ENCODE measurements around the gene ZFYVE26.

ZFYVE26 gene

GRCh38 chr14:67733616-67734015 is 82.8 kb downstream of the ZFYVE26 start:
- TF ChIP-seq CTCF (IDR thresholded peaks at IDR 0.05; ENCODE audit: extremely low read depth, insufficient read depth, missing control alignments), result no peak
- DNase-seq (ENCODE audit: low spot score), result no peak
- in situ Hi-C loops (cut with MboI; ENCODE audit: low pct_unique_long_range_greater_than_20kb, low sequenced_read_pairs, unreplicated experiment), result no loop called here

GRCh38 chr14:67729072-67729885 is 87.1 kb downstream of the ZFYVE26 start:
- TF ChIP-seq CTCF (IDR thresholded peaks at IDR 0.05; ENCODE audit: extremely low read depth, insufficient read depth, missing control alignments), result no peak
- DNase-seq (ENCODE audit: low spot score), result no peak
- in situ Hi-C loops (cut with MboI; ENCODE audit: low pct_unique_long_range_greater_than_20kb, low sequenced_read_pairs, unreplicated experiment), result no loop called here

GRCh38 chr14:67728258-67728657 is 88.1 kb downstream of the ZFYVE26 start:
- DNase-seq (ENCODE audit: low spot score), result no peak
- in situ Hi-C loops (cut with MboI; ENCODE audit: low pct_unique_long_range_greater_than_20kb, low sequenced_read_pairs, unreplicated experiment), result no loop called here
- TF ChIP-seq CTCF (IDR thresholded peaks at IDR 0.05; ENCODE audit: extremely low read depth, insufficient read depth, missing control alignments), result no peak

DNA sequence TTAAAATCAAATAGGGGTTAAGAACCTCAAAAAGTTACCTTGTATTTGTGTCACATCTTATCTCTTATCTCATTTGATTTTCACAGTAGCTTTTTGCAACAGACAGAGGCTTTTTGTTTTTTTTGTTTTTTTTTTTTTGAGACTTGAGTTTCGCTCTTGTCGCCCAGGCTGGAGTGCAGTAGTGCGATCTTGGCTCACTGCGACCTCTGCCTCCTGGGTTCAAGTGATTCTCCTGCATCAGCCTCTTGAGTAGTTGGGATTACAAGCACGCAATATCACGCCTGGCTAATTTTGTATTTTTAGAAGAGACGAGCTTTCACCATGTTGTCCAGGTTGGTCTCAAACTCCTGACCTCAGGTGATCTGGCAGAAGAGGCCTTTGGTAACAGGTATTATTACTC is 89.0 kb downstream of the ZFYVE26 start:
- in situ Hi-C loops (cut with MboI; ENCODE audit: low pct_unique_long_range_greater_than_20kb, low sequenced_read_pairs, unreplicated experiment), result no loop called here
- no peak for TF ChIP-seq CTCF (IDR thresholded peaks at IDR 0.05; ENCODE audit: extremely low read depth, insufficient read depth, missing control alignments)
- DNase-seq (ENCODE audit: low spot score), result no peak

DNA sequence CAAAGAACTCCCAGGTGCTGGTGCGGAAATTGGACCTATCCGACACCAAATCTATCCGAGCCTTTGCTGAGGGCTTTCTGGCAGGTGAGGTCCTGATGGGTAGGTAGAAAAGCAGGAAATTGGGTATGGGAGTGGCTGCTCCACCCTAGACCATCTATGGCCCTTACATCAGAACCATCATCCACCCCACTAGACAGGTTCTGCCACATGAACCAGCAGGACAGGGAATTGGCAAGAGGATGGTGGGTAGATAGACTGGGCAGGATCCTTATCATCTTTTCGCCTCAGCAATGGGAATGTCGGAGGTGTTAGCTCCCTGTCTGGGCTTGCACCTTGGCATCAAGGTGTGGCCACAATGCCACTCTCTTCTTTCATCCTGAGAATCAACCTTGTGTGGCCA is 91.2 kb downstream of the ZFYVE26 start:
- in situ Hi-C loops (cut with MboI; ENCODE audit: low pct_unique_long_range_greater_than_20kb, low sequenced_read_pairs, unreplicated experiment), result no loop called here
- no peak for DNase-seq (ENCODE audit: low spot score)
- no peak for TF ChIP-seq CTCF (IDR thresholded peaks at IDR 0.05; ENCODE audit: extremely low read depth, insufficient read depth, missing control alignments)

DNA sequence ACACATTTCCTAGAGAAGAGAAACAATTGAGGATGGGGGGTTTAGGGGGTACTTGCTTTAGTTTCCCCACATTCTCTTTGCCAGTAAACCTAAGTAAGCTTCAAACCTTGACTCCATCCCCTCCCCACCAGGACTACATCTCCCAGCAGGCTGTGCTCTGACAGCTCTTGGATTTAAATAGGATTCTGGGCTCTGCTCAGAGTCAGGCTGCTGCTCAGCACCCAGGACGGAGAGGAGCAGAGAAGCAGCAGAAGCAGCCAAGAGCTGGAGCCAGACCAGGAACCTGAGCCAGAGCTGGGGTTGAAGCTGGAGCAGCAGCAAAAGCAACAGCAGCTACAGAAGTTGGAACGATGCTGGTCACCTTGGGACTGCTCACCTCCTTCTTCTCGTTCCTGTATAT is 94.1 kb downstream of the ZFYVE26 start:
- no peak for DNase-seq (ENCODE audit: low spot score)
- TF ChIP-seq CTCF (IDR thresholded peaks at IDR 0.05; ENCODE audit: extremely low read depth, insufficient read depth, missing control alignments), result no peak
- in situ Hi-C loops (cut with MboI; ENCODE audit: low pct_unique_long_range_greater_than_20kb, low sequenced_read_pairs, unreplicated experiment), result no loop called here

All from GM13977 (cell line).